B cell (primary cell): ENCODE measurements around the gene ELOB. TPM values are rescaled to one million over a fixed set of nuclear protein-coding genes. Genes with fewer than 3 reads are reported as not detected.
A peak's percentile ranks its signal among the peaks of the same experiment; 100 is the strongest.

Experiments used
- ATAC-seq: fragments of 200-7000 bp; cut with Tn5 transposase; one replicate; pipeline ENCODE4 v1.10.0; 2021; ENCODE audit warnings: low read depth, mild to moderate bottlenecking, moderate number of reproducible peaks, moderate library complexity
- CTCF ChIA-PET: fragments of 350-600 bp; sonication (Branson Sonifier 250); formaldehyde crosslinking; loops from one replicate; lab custom pipeline; 2021; ENCODE audit warnings: antibody characterized with exemption, inconsistent platforms; lab: Charles Lee
- POLR2A ChIA-PET: fragments of 350-600 bp; sonication (Branson Sonifier 250); formaldehyde crosslinking; loops from one replicate; lab custom pipeline; 2021; ENCODE audit warnings: antibody characterized with exemption; lab: Charles Lee
- DNase-seq: peaks from one replicate; pipeline ENCODE4 v3.0.0; 2013
- H2AFZ ChIP-seq: 2 replicates; pipeline ENCODE4 v1.6.1; 2012; ENCODE audit warnings: mild to moderate bottlenecking, low read depth, low read length; ENCODE audit not compliant: insufficient read depth, poor library complexity, severe bottlenecking
- H3K27ac ChIP-seq, 2 donors: 1 replicate in 1 of 2; 2 replicates in 1 of 2; pipeline ENCODE4 v1.5.1; 2012 to 2013; ENCODE audit warnings: low read length in 2 of 2, mild to moderate bottlenecking in 2 of 2, moderate library complexity in 1 of 2
- H3K27me3 ChIP-seq, 4 experiments: fragments of 200-600 bp in 1 of 4; sonication (generic) in 1 of 4; replicated peaks in 1 of 4; 1 replicate in 2 of 4; 2 replicates in 2 of 4; pipeline versions ENCODE4 v1.6.1 to v1.7.0; 2013 to 2016; ENCODE audit warnings: low read length in 3 of 4, mild to moderate bottlenecking in 2 of 4, mixed read lengths in 1 of 4, moderate library complexity in 1 of 4; ENCODE audit not compliant: insufficient read depth in 4 of 4, control insufficient read depth in 3 of 4; ENCODE audit errors: control extremely low read depth in 1 of 4
- H3K36me3 ChIP-seq, 2 experiments: replicated peaks in 1 of 2; 1 replicate in 1 of 2; 2 replicates in 1 of 2; pipeline versions ENCODE4 v1.6.1 to v1.7.1; 2013; ENCODE audit warnings: low read length in 1 of 2; ENCODE audit not compliant: insufficient read depth in 2 of 2, control insufficient read depth in 1 of 2; ENCODE audit errors: control extremely low read depth in 1 of 2, extremely low read depth in 1 of 2
- H3K4me1 ChIP-seq, 2 donors: fragments of 200-600 bp in 1 of 2; sonication (generic) in 1 of 2; 1 replicate in 1 of 2; 2 replicates in 1 of 2; pipeline versions ENCODE4 v1.5.1 to v1.6.1; 2013 to 2017; ENCODE audit warnings: low read length in 2 of 2; ENCODE audit not compliant: control insufficient read depth in 2 of 2, insufficient read depth in 2 of 2
- H3K4me2 ChIP-seq: replicated peaks from 2 replicates; pipeline ENCODE3; 2012; ENCODE audit warnings: mild to moderate bottlenecking, low read depth, low read length; ENCODE audit not compliant: poor library complexity, severe bottlenecking
- H3K4me3 ChIP-seq, 5 experiments: fragments of 200-600 bp in 1 of 5; sonication (generic) in 1 of 5; 1 replicate in 3 of 5; 2 replicates in 2 of 5; pipeline versions ENCODE4 v1.5.1 to v1.7.0; 2011 to 2016; ENCODE audit warnings: low read length in 4 of 5, mild to moderate bottlenecking in 4 of 5, low read depth in 2 of 5, control low read depth in 1 of 5, moderate library complexity in 1 of 5; ENCODE audit not compliant: insufficient read depth in 1 of 5; ENCODE audit errors: control extremely low read depth in 1 of 5, extremely low read depth in 1 of 5
- H3K79me2 ChIP-seq: fragments of 200-600 bp; sonication (generic); one replicate; pipeline ENCODE4 v1.6.0; 2016; ENCODE audit warnings: low read length; ENCODE audit not compliant: control insufficient read depth, insufficient read depth
- H3K9ac ChIP-seq: fragments of 200-600 bp; sonication (generic); 2 replicates; pipeline ENCODE4 v1.6.1; 2017; ENCODE audit warnings: mild to moderate bottlenecking, low read length, moderate library complexity
- H3K9me3 ChIP-seq, 3 donors: one replicate each; pipeline versions ENCODE4 v1.6.1 to v1.7.1; 2013; ENCODE audit warnings: low read length in 2 of 3; ENCODE audit not compliant: control insufficient read depth in 2 of 3, insufficient read depth in 1 of 3; ENCODE audit errors: control extremely low read depth in 1 of 3
- H4K20me1 ChIP-seq: 2 replicates; pipeline ENCODE4 v1.6.0; 2012; ENCODE audit warnings: mild to moderate bottlenecking, low read length; ENCODE audit not compliant: insufficient read depth, control insufficient read depth, poor library complexity, severe bottlenecking
- H3K27ac Mint-ChIP-seq: one replicate; pipeline ENCODE4 v1.8.0; 2021; ENCODE audit warnings: mixed read lengths
- H3K27me3 Mint-ChIP-seq: one replicate; pipeline ENCODE4 v1.8.0; 2021; ENCODE audit warnings: mixed read lengths
- H3K4me1 Mint-ChIP-seq: one replicate; pipeline ENCODE4 v1.8.0; 2021; ENCODE audit warnings: mixed read lengths
- H3K4me3 Mint-ChIP-seq: one replicate; pipeline ENCODE4 v1.8.0; 2021; ENCODE audit warnings: mixed read lengths
- H3K9me3 Mint-ChIP-seq: one replicate; pipeline ENCODE4 v1.8.0; 2022; ENCODE audit warnings: mixed read lengths; ENCODE audit not compliant: insufficient read depth
- EZH2 ChIP-seq: IDR thresholded peaks from 2 replicates; pipeline ENCODE4 v1.6.1; 2012; ENCODE audit warnings: borderline replicate concordance, low read depth, mild to moderate bottlenecking, moderate library complexity, low read length; ENCODE audit not compliant: insufficient read depth, poor library complexity, severe bottlenecking
- WGBS: methylation state at CpG from one replicate; pipeline ENCODE4 v1.1.5; 2013; ENCODE audit warnings: missing lambda C conversion rate; ENCODE audit not compliant: insufficient coverage; 5-methylcytosine and 5-hydroxymethylcytosine counted together
- intact Hi-C: fragments of 100-400 bp; cut with micrococcal nuclease; formaldehyde crosslinking; loops from one replicate; pipeline ENCODE4 v1.10.0; 2022
- polyA plus RNA-seq: library from polyadenylated mRNA; depleted of rRNA; stranded (reverse); fragments of >200 nt; gene quantifications from 2 replicates; pipeline ENCODE4 v1.2.3, GENCODE V29; 2012
- total RNA-seq, 2 donors: library from RNA; stranded (reverse); fragments of 120-200 nt in 1 of 2; gene quantifications; 1 replicate in 1 of 2; 2 replicates in 1 of 2; pipeline versions ENCODE4 v1.2.3 to v1.2.4, GENCODE V29; 2013 to 2022
- TF ChIP-seq, protein P1 (sequence below): fragments of 200-600 bp; IDR thresholded peaks from one replicate; pipeline ENCODE4 v1.8.0; 2022; ENCODE audit warnings: antibody characterized with exemption, mild to moderate bottlenecking

The ELOB gene
- total and polyA plus RNA-seq, 2 donors (not counting 1 experiment from before 2014, with no cell fraction given) = 93.1 to 136 TPM

- peaks cover 2% of the 10 kb centered on the region for H3K9me3 Mint-ChIP-seq
These were observed 24.0 kb downstream of the ELOB start for GRCh38 chr16:2752850-2753732.

More at GRCh38 chr16:2752850-2753732, 24.0 kb downstream of the ELOB start:
- Histone ChIP-seq H3K36me3 (peaks cover 0 to 16% of the 10 kb centered on the region in 2 experiments), H3K79me2 (peaks cover 73% of the 10 kb centered on the region), H3K4me1 (peaks cover 36 to 45% of the 10 kb centered on the region in 2 donors), H4K20me1 (peaks cover 53% of the 10 kb centered on the region), H3K9ac (peak overlapping the region; percentile 92), H3K4me3 (peak overlapping the region; percentile 68 to 97 (median 78)), H3K27me3 (no peaks in the 10 kb centered on the region), H2AFZ (peak overlapping the region; percentile 99), H3K27ac (peak overlapping the region; percentile 95 to 98), H3K4me2 (peak overlapping the region; percentile 97), H3K9me3 (peaks cover 0 to 10% (median 3%) of the 10 kb centered on the region in 3 donors)
- under 1% methylated on average over 60 of the region's 82 CpGs for WGBS
- Mint-ChIP-seq H3K4me1 (peaks cover 53% of the 10 kb centered on the region), H3K4me3 (peak overlapping the region; percentile 95), H3K27ac (peak overlapping the region; percentile 99), H3K27me3 (no peaks in the 10 kb centered on the region)
- DNase-seq (no peak), ATAC-seq (peak; percentile 42)
- intact Hi-C loops = loop anchor here (1.0 to 5.0 kb wide), 5 partner anchors 24 to 269 kb away; partner anchors contain the start of genes ELOB, FLYWCH1, FLYWCH2 and HCFC1R1
- POLR2A ChIA-PET = interaction anchor here (0.6 to 3.5 kb wide), 3 partner anchors 14 to 24 kb away, joined by 3 to 31 read pairs (median 3); partner anchors contain the start of gene ELOB
- TF ChIP-seq, protein P1, sequence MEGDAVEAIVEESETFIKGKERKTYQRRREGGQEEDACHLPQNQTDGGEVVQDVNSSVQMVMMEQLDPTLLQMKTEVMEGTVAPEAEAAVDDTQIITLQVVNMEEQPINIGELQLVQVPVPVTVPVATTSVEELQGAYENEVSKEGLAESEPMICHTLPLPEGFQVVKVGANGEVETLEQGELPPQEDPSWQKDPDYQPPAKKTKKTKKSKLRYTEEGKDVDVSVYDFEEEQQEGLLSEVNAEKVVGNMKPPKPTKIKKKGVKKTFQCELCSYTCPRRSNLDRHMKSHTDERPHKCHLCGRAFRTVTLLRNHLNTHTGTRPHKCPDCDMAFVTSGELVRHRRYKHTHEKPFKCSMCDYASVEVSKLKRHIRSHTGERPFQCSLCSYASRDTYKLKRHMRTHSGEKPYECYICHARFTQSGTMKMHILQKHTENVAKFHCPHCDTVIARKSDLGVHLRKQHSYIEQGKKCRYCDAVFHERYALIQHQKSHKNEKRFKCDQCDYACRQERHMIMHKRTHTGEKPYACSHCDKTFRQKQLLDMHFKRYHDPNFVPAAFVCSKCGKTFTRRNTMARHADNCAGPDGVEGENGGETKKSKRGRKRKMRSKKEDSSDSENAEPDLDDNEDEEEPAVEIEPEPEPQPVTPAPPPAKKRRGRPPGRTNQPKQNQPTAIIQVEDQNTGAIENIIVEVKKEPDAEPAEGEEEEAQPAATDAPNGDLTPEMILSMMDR = no peak
- TF ChIP-seq EZH2 = no peak
- CTCF ChIA-PET = interaction anchor here (0.6 to 0.7 kb wide), 2 partner anchors 115 to 1972 kb away, joined by 3 read pairs; no protein-coding TSS in a partner anchor
